Stimulated activated naive B cell treated with anti-CD40 and anti-IgM and Interleukin-4, amounts not matched to agents 10 μg/mL and 1 μg/mL and 100 μg/mL, for 72 hours (primary cell): ENCODE measurements around the gene NTN3.

Experiments used
- ATAC-seq, 2 donors: fragments of 150-1000 bp; cut with Tn5 transposase; replicated peaks; 2 replicates each; pipeline ENCODE4 v1.10.0; 2021; ENCODE audit warnings: moderate library complexity in 1 of 2
- DNase-seq: peaks from one replicate; pipeline ENCODE4 v3.0.0; 2021
- H3K27ac Mint-ChIP-seq: one replicate; pipeline ENCODE4 v1.8.0; 2022; ENCODE audit warnings: mild to moderate bottlenecking, mixed read lengths
- H3K27me3 Mint-ChIP-seq, 2 donors: one replicate each; pipeline ENCODE4 v1.8.0; 2022; ENCODE audit warnings: mixed read lengths in 2 of 2
- H3K36me3 Mint-ChIP-seq, 2 donors: one replicate each; pipeline ENCODE4 v1.8.0; 2022; ENCODE audit warnings: mixed read lengths in 2 of 2, mild to moderate bottlenecking in 1 of 2
- H3K4me1 Mint-ChIP-seq, 2 donors: one replicate each; pipeline ENCODE4 v1.8.0; 2022; ENCODE audit warnings: mixed read lengths in 2 of 2, mild to moderate bottlenecking in 1 of 2
- H3K4me3 Mint-ChIP-seq, 2 donors: one replicate each; pipeline ENCODE4 v1.8.0; 2022; ENCODE audit warnings: mild to moderate bottlenecking in 2 of 2, mixed read lengths in 2 of 2, moderate library complexity in 1 of 2
- H3K9me3 Mint-ChIP-seq, 2 donors: one replicate each; pipeline ENCODE4 v1.8.0; 2022; ENCODE audit warnings: mixed read lengths in 2 of 2, mild to moderate bottlenecking in 1 of 2

Gene NTN3

GRCh38 chr16:2498531-2499253 lies 27.6 kb downstream of the NTN3 start:
- Mint-ChIP-seq H3K27ac (no peak overlapping the region), H3K4me1 (peaks cover 5 to 11% of the 10 kb centered on the region in 2 donors), H3K36me3 (peaks cover 13 to 14% of the 10 kb centered on the region in 2 donors), H3K27me3 (no peaks in the 10 kb centered on the region), H3K9me3 (no peaks in the 10 kb centered on the region), H3K4me3 (no peak overlapping the region)
- DNase-seq (no peak), ATAC-seq (no peak)

- Mint-ChIP-seq H3K4me1 (peaks cover 5 to 11% of the 10 kb centered on the region in 2 donors), H3K9me3 (no peaks in the 10 kb centered on the region), H3K4me3 (no peak overlapping the region), H3K27ac (peak overlapping the region; percentile 25), H3K36me3 (peaks cover 13 to 14% of the 10 kb centered on the region in 2 donors), H3K27me3 (no peaks in the 10 kb centered on the region)
- no peak for ATAC-seq
- DNase-seq = no peak
Measured at GRCh38 chr16:2499454-2499853, 28.4 kb downstream of the NTN3 start.

GRCh38 chr16:2499890-2500429 lies 28.9 kb downstream of the NTN3 start:
- Mint-ChIP-seq H3K9me3 (no peaks in the 10 kb centered on the region), H3K4me1 (peaks cover 5 to 13% of the 10 kb centered on the region in 2 donors), H3K27me3 (no peaks in the 10 kb centered on the region), H3K27ac (no peak overlapping the region), H3K36me3 (peaks cover 13 to 14% of the 10 kb centered on the region in 2 donors), H3K4me3 (no peak overlapping the region)
- DNase-seq (no peak), ATAC-seq (no peak)

- no peak overlapping the region for H3K27ac Mint-ChIP-seq
- H3K4me1 Mint-ChIP-seq = peaks cover 5 to 13% of the 10 kb centered on the region in 2 donors
- H3K36me3 Mint-ChIP-seq = peaks cover 13 to 14% of the 10 kb centered on the region in 2 donors
- H3K4me3 Mint-ChIP-seq = no peak overlapping the region
- H3K9me3 Mint-ChIP-seq = no peaks in the 10 kb centered on the region
- DNase-seq (no peak), ATAC-seq (no peak)
- H3K27me3 Mint-ChIP-seq = no peaks in the 10 kb centered on the region
Measured at GRCh38 chr16:2500430-2500917, 29.4 kb downstream of the NTN3 start.

- H3K4me1 Mint-ChIP-seq = peaks cover 5 to 13% of the 10 kb centered on the region in 2 donors
- ATAC-seq (peak; percentile 98), DNase-seq (peak; percentile 66)
- no peak overlapping the region for H3K27ac Mint-ChIP-seq
- H3K9me3 Mint-ChIP-seq = no peaks in the 10 kb centered on the region
- H3K36me3 Mint-ChIP-seq = peaks cover 13 to 14% of the 10 kb centered on the region in 2 donors
- no peaks in the 10 kb centered on the region for H3K27me3 Mint-ChIP-seq
- no peak overlapping the region for H3K4me3 Mint-ChIP-seq
Measured at GRCh38 chr16:2500918-2501750, 30.0 kb downstream of the NTN3 start.

- ATAC-seq (no peak), DNase-seq (no peak)
- Mint-ChIP-seq H3K9me3 (no peaks in the 10 kb centered on the region), H3K27me3 (no peaks in the 10 kb centered on the region), H3K4me3 (no peak overlapping the region), H3K4me1 (peaks cover 15 to 18% of the 10 kb centered on the region in 2 donors), H3K36me3 (peaks cover 9 to 14% of the 10 kb centered on the region in 2 donors), H3K27ac (no peak overlapping the region)
Measured at GRCh38 chr16:2501946-2502895, 31.1 kb downstream of the NTN3 start.

- Mint-ChIP-seq H3K4me3 (no peak overlapping the region), H3K9me3 (no peaks in the 10 kb centered on the region), H3K36me3 (peaks cover 0 to 6% of the 10 kb centered on the region in 2 donors), H3K27me3 (no peaks in the 10 kb centered on the region), H3K27ac (no peak overlapping the region), H3K4me1 (peaks cover 37 to 50% of the 10 kb centered on the region in 2 donors)
- DNase-seq (no peak), ATAC-seq (no peak)
Measured at GRCh38 chr16:2505695-2506094, 34.6 kb downstream of the NTN3 start.

- H3K27ac Mint-ChIP-seq = peak overlapping the region; percentile 96
- peak; percentile 76 for DNase-seq
- peak; percentile 92 to 94 for ATAC-seq
- peaks cover 0 to 3% of the 10 kb centered on the region in 2 donors for H3K36me3 Mint-ChIP-seq
- no peaks in the 10 kb centered on the region for H3K9me3 Mint-ChIP-seq
- H3K4me3 Mint-ChIP-seq = peak overlapping the region; percentile 68 to 70
- H3K4me1 Mint-ChIP-seq = peaks cover 39 to 60% of the 10 kb centered on the region in 2 donors
- no peaks in the 10 kb centered on the region for H3K27me3 Mint-ChIP-seq
Measured at GRCh38 chr16:2507052-2507659, 36.1 kb downstream of the NTN3 start.

- H3K4me1 Mint-ChIP-seq = peaks cover 42 to 64% of the 10 kb centered on the region in 2 donors
- DNase-seq = no peak
- ATAC-seq = peak; percentile 30 to 32
- H3K27me3 Mint-ChIP-seq = no peaks in the 10 kb centered on the region
- peaks cover 0 to 3% of the 10 kb centered on the region in 2 donors for H3K36me3 Mint-ChIP-seq
- H3K9me3 Mint-ChIP-seq = no peaks in the 10 kb centered on the region
- H3K4me3 Mint-ChIP-seq = peak overlapping the region in 1 of 2 donors; percentile 68
- peak overlapping the region; percentile 96 for H3K27ac Mint-ChIP-seq
Measured at GRCh38 chr16:2507665-2508064, 36.6 kb downstream of the NTN3 start.

- DNase-seq (no peak), ATAC-seq (no peak)
- Mint-ChIP-seq H3K27me3 (no peaks in the 10 kb centered on the region), H3K4me3 (peak overlapping the region; percentile 56 to 58), H3K36me3 (peaks cover 2 to 3% of the 10 kb centered on the region in 2 donors), H3K4me1 (peaks cover 47 to 72% of the 10 kb centered on the region in 2 donors), H3K27ac (peak overlapping the region; percentile 94), H3K9me3 (peaks cover 0 to 3% of the 10 kb centered on the region in 2 donors)
Measured at GRCh38 chr16:2508722-2509400, 37.8 kb downstream of the NTN3 start.

- H3K27me3 Mint-ChIP-seq = no peaks in the 10 kb centered on the region
- DNase-seq (no peak), ATAC-seq (no peak)
- H3K4me1 Mint-ChIP-seq = peaks cover 61 to 90% of the 10 kb centered on the region in 2 donors
- H3K27ac Mint-ChIP-seq = peak overlapping the region; percentile 94
- H3K36me3 Mint-ChIP-seq = peaks cover 13 to 14% of the 10 kb centered on the region in 2 donors
- H3K9me3 Mint-ChIP-seq = peaks cover 0 to 3% of the 10 kb centered on the region in 2 donors
- H3K4me3 Mint-ChIP-seq = no peak overlapping the region
Measured at GRCh38 chr16:2511128-2511800, 40.2 kb downstream of the NTN3 start.

- no peak for DNase-seq
- H3K4me1 Mint-ChIP-seq = peaks cover 65 to 90% of the 10 kb centered on the region in 2 donors
- peak overlapping the region; percentile 97 for H3K27ac Mint-ChIP-seq
Measured at GRCh38 chr16:2511996-2512734, 41.1 kb downstream of the NTN3 start.

More at GRCh38 chr16:2511996-2512734, 41.1 kb downstream of the NTN3 start:
- Mint-ChIP-seq H3K9me3 (peaks cover 0 to 3% of the 10 kb centered on the region in 2 donors), H3K27me3 (no peaks in the 10 kb centered on the region), H3K36me3 (peaks cover 17 to 23% of the 10 kb centered on the region in 2 donors), H3K4me3 (peak overlapping the region; percentile 84 to 96)
- ATAC-seq = no peak
